Ascending aorta (tissue), 2 donors: ENCODE data around the gene CSTF2. TPM values are rescaled to one million over a fixed set of nuclear protein-coding genes. Genes with fewer than 3 reads are reported as not detected.

Source experiments
- DNase-seq, 2 donors: peaks; one replicate each; pipeline ENCODE4 v3.0.0-alpha.2; 2019; ENCODE audit warnings: low spot score in 2 of 2
- H3K27ac ChIP-seq, 2 donors: fragments of 200-600 bp; sonication (generic); one replicate each; pipeline ENCODE4 v1.5.1; 2016 to 2017; ENCODE audit warnings: mild to moderate bottlenecking in 1 of 2
- H3K27me3 ChIP-seq: fragments of 200-600 bp; sonication (generic); one replicate; pipeline ENCODE4 v1.5.1; 2017
- H3K36me3 ChIP-seq, 2 donors: fragments of 200-600 bp; sonication (generic); one replicate each; pipeline ENCODE4 v1.5.1; 2016
- H3K4me1 ChIP-seq, 2 donors: fragments of 200-600 bp; sonication (generic); one replicate each; pipeline ENCODE4 v1.5.1; 2016 to 2017; ENCODE audit warnings: mild to moderate bottlenecking in 1 of 2
- H3K4me3 ChIP-seq, 2 donors: fragments of 200-600 bp; sonication (generic); one replicate each; pipeline ENCODE4 v1.5.1; 2016 to 2017; ENCODE audit warnings: mild to moderate bottlenecking in 1 of 2
- H3K9me3 ChIP-seq, 2 donors: fragments of 200-600 bp; sonication (generic); one replicate each; pipeline ENCODE4 v1.5.1; 2016
- intact Hi-C: fragments of 100-400 bp; cut with DNase I; formaldehyde crosslinking; loops from one replicate; pipeline ENCODE4 v1.15.1; 2023
- total RNA-seq: library from RNA; depleted of rRNA; stranded (reverse); fragments of >200 nt; gene quantifications from one replicate; pipeline ENCODE4 v1.1.0, GENCODE V29; 2016
- TF ChIP-seq, protein P1 (sequence below), 3 experiments: fragments of 200-600 bp in 2 of 3; fragments of 450-650 bp in 1 of 3; sonication (generic) in 2 of 3; IDR thresholded peaks; one replicate each; pipeline ENCODE4 v1.5.1; 2016 to 2019; ENCODE audit warnings: antibody characterized with exemption in 3 of 3, mild to moderate bottlenecking in 1 of 3, moderate library complexity in 1 of 3

Gene CSTF2
- total RNA-seq, 1 donor from 2014 or later = 1.1 TPM

DNA sequence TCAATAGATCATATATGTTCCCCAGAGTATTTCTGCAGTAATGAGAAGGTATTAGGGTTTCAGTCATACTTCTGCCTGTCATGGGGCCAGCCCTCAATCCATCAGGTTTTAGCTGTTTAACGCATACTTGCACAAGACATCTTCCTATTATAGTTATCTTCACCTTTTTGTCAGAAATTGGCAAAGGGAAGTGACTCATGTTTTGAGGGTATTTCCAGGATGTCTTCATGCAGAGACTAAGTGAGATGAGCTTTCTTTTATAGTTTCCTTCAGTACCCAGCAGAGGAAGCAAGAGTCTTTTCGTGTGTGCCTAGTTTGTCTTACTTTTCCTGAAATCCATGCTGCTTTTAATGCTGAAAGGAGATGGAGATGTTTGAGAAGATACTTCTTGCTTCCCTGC is 9.5 kb downstream of the CSTF2 start:
- no peaks in the 10 kb centered on the region for H3K9me3 ChIP-seq
- no peak overlapping the region for H3K4me3 ChIP-seq
- no peak overlapping the region for H3K27ac ChIP-seq
- H3K36me3 ChIP-seq = peaks cover 9 to 41% of the 10 kb centered on the region in 2 donors
- H3K4me1 ChIP-seq = no peaks in the 10 kb centered on the region
- intact Hi-C loops = no loop called here
- TF ChIP-seq, protein P1, sequence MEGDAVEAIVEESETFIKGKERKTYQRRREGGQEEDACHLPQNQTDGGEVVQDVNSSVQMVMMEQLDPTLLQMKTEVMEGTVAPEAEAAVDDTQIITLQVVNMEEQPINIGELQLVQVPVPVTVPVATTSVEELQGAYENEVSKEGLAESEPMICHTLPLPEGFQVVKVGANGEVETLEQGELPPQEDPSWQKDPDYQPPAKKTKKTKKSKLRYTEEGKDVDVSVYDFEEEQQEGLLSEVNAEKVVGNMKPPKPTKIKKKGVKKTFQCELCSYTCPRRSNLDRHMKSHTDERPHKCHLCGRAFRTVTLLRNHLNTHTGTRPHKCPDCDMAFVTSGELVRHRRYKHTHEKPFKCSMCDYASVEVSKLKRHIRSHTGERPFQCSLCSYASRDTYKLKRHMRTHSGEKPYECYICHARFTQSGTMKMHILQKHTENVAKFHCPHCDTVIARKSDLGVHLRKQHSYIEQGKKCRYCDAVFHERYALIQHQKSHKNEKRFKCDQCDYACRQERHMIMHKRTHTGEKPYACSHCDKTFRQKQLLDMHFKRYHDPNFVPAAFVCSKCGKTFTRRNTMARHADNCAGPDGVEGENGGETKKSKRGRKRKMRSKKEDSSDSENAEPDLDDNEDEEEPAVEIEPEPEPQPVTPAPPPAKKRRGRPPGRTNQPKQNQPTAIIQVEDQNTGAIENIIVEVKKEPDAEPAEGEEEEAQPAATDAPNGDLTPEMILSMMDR (IDR thresholded peaks at IDR 0.05) = no peak
- no peak for DNase-seq
- no peaks in the 10 kb centered on the region for H3K27me3 ChIP-seq

DNA sequence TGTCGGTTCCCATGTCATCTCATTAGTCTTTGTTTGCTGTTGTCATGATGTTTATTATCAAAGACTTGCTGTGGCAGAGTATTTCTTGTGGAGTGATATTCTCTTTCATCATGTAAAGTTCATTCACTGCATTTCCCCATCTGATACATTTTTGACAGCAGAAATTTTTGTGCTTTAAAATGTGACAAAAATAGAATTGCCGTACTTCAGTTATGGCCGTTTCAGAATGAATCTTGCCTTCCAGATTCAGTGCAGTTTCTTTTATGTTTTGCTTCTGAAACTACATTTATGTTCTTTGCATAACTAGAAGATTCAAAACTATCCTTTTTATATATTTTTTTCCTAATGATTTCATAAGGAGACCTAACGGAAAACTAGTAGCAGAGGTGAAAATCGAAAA is 10.0 kb downstream of the CSTF2 start:
- H3K4me3 ChIP-seq = no peak overlapping the region
- intact Hi-C loops = no loop called here
- no peaks in the 10 kb centered on the region for H3K4me1 ChIP-seq
- DNase-seq = no peak
- TF ChIP-seq, protein P1 (IDR thresholded peaks at IDR 0.05) = no peak
- H3K27me3 ChIP-seq = no peaks in the 10 kb centered on the region
- peaks cover 8 to 41% of the 10 kb centered on the region in 2 donors for H3K36me3 ChIP-seq
- H3K9me3 ChIP-seq = no peaks in the 10 kb centered on the region
- no peak overlapping the region for H3K27ac ChIP-seq

DNA sequence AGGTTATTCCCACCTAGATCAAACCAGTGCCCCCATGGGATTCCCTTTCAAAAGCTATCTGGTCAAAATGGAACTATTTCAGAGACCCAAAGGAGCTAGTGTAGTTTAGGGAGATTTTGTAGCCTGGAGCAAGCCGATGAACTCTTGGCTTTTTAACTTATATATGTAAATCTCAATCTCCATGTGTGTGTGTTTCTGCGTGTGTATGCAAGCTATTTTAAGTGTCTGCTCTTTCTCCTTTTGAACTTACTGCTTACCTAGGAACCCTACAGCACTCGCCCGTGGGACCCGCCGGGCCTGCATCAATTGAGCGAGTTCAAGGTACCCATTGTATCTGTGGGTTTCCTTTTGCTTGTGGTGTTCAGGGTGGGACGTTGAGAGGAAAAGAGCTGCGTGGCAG is 10.4 kb downstream of the CSTF2 start:
- DNase-seq = no peak
- H3K27ac ChIP-seq = no peak overlapping the region
- no peak overlapping the region for H3K4me3 ChIP-seq
- H3K27me3 ChIP-seq = no peaks in the 10 kb centered on the region
- intact Hi-C loops = no loop called here
- H3K36me3 ChIP-seq = peaks cover 8 to 41% of the 10 kb centered on the region in 2 donors
- no peaks in the 10 kb centered on the region for H3K4me1 ChIP-seq
- H3K9me3 ChIP-seq = no peaks in the 10 kb centered on the region
- TF ChIP-seq, protein P1 (IDR thresholded peaks at IDR 0.05) = no peak

DNA sequence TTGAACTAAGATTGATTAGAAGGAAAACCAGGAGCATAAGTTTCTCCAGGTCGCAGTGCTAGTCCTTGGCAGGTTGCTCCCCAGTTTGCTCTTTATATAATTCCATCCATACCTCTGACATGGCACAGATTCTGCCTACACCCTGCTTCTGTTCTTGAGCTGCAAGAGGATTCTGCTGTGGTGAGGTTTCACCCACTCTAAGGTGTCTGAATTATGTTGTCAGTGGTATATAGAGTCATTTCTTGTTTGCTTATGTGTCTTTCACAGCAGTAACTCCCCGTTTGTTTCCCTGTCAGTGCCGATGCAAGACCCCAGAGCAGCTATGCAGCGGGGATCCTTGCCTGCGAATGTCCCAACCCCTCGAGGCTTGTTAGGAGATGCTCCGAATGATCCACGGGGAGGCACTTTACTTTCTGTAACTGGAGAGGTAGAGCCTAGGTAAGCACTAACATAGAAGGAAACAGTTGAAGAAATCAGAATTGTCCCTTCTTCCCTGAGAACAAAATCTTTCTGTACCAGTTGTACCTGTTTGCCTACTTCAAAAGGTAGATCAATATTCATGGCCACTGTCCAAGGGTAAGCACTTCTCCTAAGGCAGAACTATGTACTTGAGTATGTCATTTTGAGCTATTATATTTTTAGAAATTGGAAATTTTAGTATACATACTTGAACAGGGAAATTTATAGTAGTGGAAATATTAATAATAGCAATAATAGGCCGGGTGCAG is 11.2 kb downstream of the CSTF2 start:
- Histone ChIP-seq H3K9me3 (no peaks in the 10 kb centered on the region), H3K4me3 (no peak overlapping the region), H3K36me3 (peaks cover 8 to 40% of the 10 kb centered on the region in 2 donors), H3K4me1 (no peaks in the 10 kb centered on the region), H3K27me3 (no peaks in the 10 kb centered on the region), H3K27ac (no peak overlapping the region)
- no peak for DNase-seq
- TF ChIP-seq, protein P1 (IDR thresholded peaks at IDR 0.05) = no peak
- intact Hi-C loops = no loop called here

DNA sequence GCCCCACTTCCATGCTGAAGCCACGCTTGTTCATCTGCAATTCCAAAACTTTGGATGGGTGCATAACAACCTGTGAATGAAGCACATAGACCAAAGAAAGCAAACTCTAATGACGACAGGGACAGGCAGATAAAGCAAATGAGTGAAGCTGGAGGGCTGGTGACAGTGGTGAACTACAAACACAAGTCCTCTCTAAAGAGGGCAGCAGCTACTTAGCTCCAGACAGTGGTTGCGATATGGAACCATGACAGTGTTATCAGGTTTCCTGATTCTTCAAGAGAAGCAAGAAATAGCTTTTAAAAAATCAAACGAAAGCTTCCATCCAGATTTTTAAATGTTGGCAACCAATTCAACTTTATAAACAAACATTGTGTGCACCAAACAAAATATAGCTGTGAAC is 30.1 kb downstream of the CSTF2 start:
- Histone ChIP-seq H3K27me3 (no peaks in the 10 kb centered on the region), H3K27ac (no peak overlapping the region), H3K4me1 (no peaks in the 10 kb centered on the region), H3K36me3 (no peaks in the 10 kb centered on the region), H3K9me3 (no peaks in the 10 kb centered on the region), H3K4me3 (no peak overlapping the region)
- intact Hi-C loops = no loop called here
- TF ChIP-seq, protein P1 (IDR thresholded peaks at IDR 0.05) = no peak
- DNase-seq = no peak
